Measurements from ENCODE around the gene PREX1. TPM values are rescaled to one million over a fixed set of nuclear protein-coding genes. Genes with fewer than 3 reads are reported as not detected.

Gene PREX1
- total and polyA plus RNA-seq, 2 donors (not counting 3 experiments of a cell fraction or from before 2014, with no cell fraction given) = 51.3 to 72.9 TPM

DNA sequence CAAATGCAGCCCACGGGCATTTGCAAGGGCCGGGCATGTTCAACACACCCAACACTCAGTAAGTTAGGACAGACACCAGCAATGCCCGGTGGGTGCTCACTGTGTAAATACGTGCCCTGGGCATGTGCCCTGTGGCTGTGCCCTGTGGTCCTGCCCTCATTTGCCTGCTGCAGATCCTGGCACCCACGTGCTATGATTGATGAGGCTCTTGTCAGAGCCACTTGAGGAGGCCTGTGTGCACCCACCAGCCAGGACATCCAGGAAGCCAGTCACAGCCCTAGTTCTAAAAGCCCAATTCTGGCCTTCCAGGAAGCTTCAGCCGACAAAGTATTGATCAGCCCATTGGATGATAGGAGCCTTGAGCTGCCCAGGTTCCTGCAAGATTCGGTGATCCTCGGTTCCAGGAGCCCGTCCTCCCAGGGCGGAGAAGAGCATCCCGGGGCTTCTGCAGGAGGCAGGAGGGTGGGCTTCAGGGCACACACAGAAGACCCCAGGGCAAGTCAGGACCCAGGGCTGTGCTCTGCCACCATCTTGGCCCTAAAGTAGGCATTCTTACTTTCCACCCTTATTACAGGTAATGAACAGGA, 223.9 kb downstream of the PREX1 start:
- intact Hi-C loops (cut with micrococcal nuclease) = no loop called here
- Histone ChIP-seq H3K9ac (replicated peaks; ENCODE audit: extremely low read depth, insufficient read depth, low read length) (no peak overlapping the region), H3K36me3 (ENCODE audit: control insufficient read depth in 2 of 2, extremely low read depth in 1 of 2, insufficient read depth in 2 of 2, low read length in 2 of 2) (no peaks in the 10 kb centered on the region), H2AFZ (ENCODE audit: low read depth, low read length) (no peak overlapping the region), H3K79me2 (ENCODE audit: control insufficient read depth, insufficient read depth, low read length) (no peaks in the 10 kb centered on the region), H3K9me3 (replicated peaks; ENCODE audit: control insufficient read depth, insufficient read depth, low read length) (no peaks in the 10 kb centered on the region), H3K27me3 (ENCODE audit: control insufficient read depth in 2 of 2, insufficient read depth in 2 of 2, low read length in 2 of 2) (no peaks in the 10 kb centered on the region), H3K4me1 (ENCODE audit: control insufficient read depth, extremely low read depth, insufficient read depth, low read length) (no peaks in the 10 kb centered on the region), H3K27ac (ENCODE audit: insufficient read depth, low read depth, low read length) (no peak overlapping the region), H3K4me2 (ENCODE audit: insufficient read depth, low read length) (no peak overlapping the region), H3K4me3 (replicated peaks in 1 of 3; ENCODE audit: insufficient read depth in 1 of 3, low read depth in 1 of 3, low read length in 3 of 3) (no peak overlapping the region), H3K9me1 (replicated peaks; ENCODE audit: control insufficient read depth, extremely low read depth, insufficient read depth, low read length) (no peaks in the 10 kb centered on the region), H4K20me1 (replicated peaks; ENCODE audit: control insufficient read depth, extremely low read depth, insufficient read depth, low read length) (no peaks in the 10 kb centered on the region)
- ChIA-PET CTCF (no interaction called here), POLR2A (no interaction called here)
- TF ChIP-seq POLR2AphosphoS5 (IDR thresholded peaks at IDR 0.05; ENCODE audit: insufficient read depth, low read depth, low read length) = no peak
- dilution Hi-C loops (cut with MboI; ENCODE audit: extremely low pct_ligation_motif_present, low sequenced_read_pairs) = no loop called here
- DNase-seq (ENCODE audit: low read depth, low spot score) (no peak), FAIRE-seq (no peak)
- no TSS peak for BruUV-seq (replicated peaks)

DNA sequence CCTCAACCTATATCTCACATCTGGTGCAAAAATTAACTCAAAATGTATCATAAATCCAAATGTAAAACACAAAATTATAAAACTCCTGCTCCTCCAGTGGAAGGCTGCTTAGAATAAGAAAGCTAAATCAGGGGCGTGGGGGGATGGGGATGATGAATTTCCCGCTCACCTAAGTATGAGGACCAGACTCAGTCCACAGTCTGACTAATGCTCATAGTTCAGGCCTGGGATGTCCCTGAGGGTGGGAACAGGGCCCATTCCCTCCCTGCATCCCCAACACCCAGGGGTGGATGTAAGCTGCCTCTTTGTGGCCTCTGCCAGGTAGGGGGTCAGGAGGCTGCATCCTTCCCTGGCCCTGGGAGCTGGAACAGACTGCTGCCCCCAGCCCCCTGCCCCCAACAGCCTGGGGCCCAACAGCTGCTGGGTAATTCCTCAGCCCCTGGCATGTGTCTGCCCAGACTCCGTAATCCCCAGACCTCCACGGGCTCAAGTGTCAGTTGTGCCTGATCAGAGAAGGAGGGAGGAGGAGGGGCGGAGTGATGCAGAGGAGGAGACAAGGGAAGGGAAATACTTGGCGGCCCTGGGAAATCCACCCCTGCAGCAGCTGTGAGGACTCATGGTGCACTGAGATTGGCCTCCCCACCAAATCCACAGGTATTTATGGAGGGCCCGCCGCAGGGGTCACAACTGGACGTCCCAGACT, 224.5 kb downstream of the PREX1 start:
- TF ChIP-seq EZH2 (IDR thresholded peaks at IDR 0.05; ENCODE audit: borderline replicate concordance, low read depth, low read length, severe bottlenecking) (no peak), FOS (IDR thresholded peaks at IDR 0.05; ENCODE audit: borderline replicate concordance, insufficient read depth, low read length) (no peak), POLR2AphosphoS5 (IDR thresholded peaks at IDR 0.05; ENCODE audit: insufficient read depth, low read depth, low read length) (no peak), JUN (IDR thresholded peaks at IDR 0.05; ENCODE audit: borderline replicate concordance, insufficient read depth, insufficient read length, low read depth) (no peak), GATA2 (IDR thresholded peaks at IDR 0.05; ENCODE audit: insufficient read depth, insufficient read length, low read depth, low read length) (no peak), MYC (IDR thresholded peaks at IDR 0.05; ENCODE audit: low read depth, low read length) (no peak), POLR2A (IDR thresholded peaks at IDR 0.05; ENCODE audit: low read depth, low read length) (no peak)
- TF ChIP-seq, protein P1, sequence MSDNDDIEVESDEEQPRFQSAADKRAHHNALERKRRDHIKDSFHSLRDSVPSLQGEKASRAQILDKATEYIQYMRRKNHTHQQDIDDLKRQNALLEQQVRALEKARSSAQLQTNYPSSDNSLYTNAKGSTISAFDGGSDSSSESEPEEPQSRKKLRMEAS (IDR thresholded peaks at IDR 0.05; ENCODE audit: insufficient read depth, insufficient read length) = no peak
- TF ChIP-seq, protein P2, sequence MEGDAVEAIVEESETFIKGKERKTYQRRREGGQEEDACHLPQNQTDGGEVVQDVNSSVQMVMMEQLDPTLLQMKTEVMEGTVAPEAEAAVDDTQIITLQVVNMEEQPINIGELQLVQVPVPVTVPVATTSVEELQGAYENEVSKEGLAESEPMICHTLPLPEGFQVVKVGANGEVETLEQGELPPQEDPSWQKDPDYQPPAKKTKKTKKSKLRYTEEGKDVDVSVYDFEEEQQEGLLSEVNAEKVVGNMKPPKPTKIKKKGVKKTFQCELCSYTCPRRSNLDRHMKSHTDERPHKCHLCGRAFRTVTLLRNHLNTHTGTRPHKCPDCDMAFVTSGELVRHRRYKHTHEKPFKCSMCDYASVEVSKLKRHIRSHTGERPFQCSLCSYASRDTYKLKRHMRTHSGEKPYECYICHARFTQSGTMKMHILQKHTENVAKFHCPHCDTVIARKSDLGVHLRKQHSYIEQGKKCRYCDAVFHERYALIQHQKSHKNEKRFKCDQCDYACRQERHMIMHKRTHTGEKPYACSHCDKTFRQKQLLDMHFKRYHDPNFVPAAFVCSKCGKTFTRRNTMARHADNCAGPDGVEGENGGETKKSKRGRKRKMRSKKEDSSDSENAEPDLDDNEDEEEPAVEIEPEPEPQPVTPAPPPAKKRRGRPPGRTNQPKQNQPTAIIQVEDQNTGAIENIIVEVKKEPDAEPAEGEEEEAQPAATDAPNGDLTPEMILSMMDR (IDR thresholded peaks at IDR 0.05; ENCODE audit: extremely low read depth in 1 of 2, insufficient read depth in 1 of 2, low read depth in 1 of 2, low read length in 2 of 2) = no peak
- CTCF ChIA-PET = interaction anchor here (2.1 kb wide), 1 partner anchor 17 kb away, joined by 6 read pairs; no protein-coding TSS in a partner anchor
- Histone ChIP-seq H3K36me3 (ENCODE audit: control insufficient read depth in 2 of 2, extremely low read depth in 1 of 2, insufficient read depth in 2 of 2, low read length in 2 of 2) (no peaks in the 10 kb centered on the region), H3K79me2 (ENCODE audit: control insufficient read depth, insufficient read depth, low read length) (no peaks in the 10 kb centered on the region), H4K20me1 (replicated peaks; ENCODE audit: control insufficient read depth, extremely low read depth, insufficient read depth, low read length) (no peaks in the 10 kb centered on the region), H3K9ac (replicated peaks; ENCODE audit: extremely low read depth, insufficient read depth, low read length) (no peak overlapping the region), H3K4me1 (ENCODE audit: control insufficient read depth, extremely low read depth, insufficient read depth, low read length) (no peaks in the 10 kb centered on the region), H2AFZ (ENCODE audit: low read depth, low read length) (no peak overlapping the region), H3K27me3 (ENCODE audit: control insufficient read depth in 2 of 2, insufficient read depth in 2 of 2, low read length in 2 of 2) (no peaks in the 10 kb centered on the region), H3K9me3 (replicated peaks; ENCODE audit: control insufficient read depth, insufficient read depth, low read length) (no peaks in the 10 kb centered on the region), H3K4me2 (ENCODE audit: insufficient read depth, low read length) (no peak overlapping the region), H3K9me1 (replicated peaks; ENCODE audit: control insufficient read depth, extremely low read depth, insufficient read depth, low read length) (no peaks in the 10 kb centered on the region), H3K4me3 (replicated peaks in 1 of 3; ENCODE audit: insufficient read depth in 1 of 3, low read depth in 1 of 3, low read length in 3 of 3) (no peak overlapping the region), H3K27ac (ENCODE audit: insufficient read depth, low read depth, low read length) (no peak overlapping the region)
- FAIRE-seq (no peak), DNase-seq (ENCODE audit: low read depth, low spot score) (no peak)
- intact Hi-C loops (cut with micrococcal nuclease) = no loop called here
- no TSS peak for BruUV-seq (replicated peaks)
- dilution Hi-C loops (cut with MboI; ENCODE audit: extremely low pct_ligation_motif_present, low sequenced_read_pairs) = no loop called here
- POLR2A ChIA-PET = no interaction called here
